ENCODE measurements around the gene HNRNPF. TPM values are rescaled to one million over a fixed set of nuclear protein-coding genes. Genes with fewer than 3 reads are reported as not detected.

The HNRNPF gene
- total and polyA plus RNA-seq, 2 donors (not counting 3 experiments of a cell fraction or from before 2014, with no cell fraction given): 144 to 230 TPM

GRCh38 chr10:43389867-43390266, 19.1 kb downstream of the HNRNPF start:
- ChIA-PET POLR2A (no interaction called here), CTCF (interaction anchor here (0.9 to 2.0 kb wide), 4 partner anchors 9 to 71 kb away, joined by 3 to 17 read pairs (median 8); no protein-coding TSS in a partner anchor)
- Histone ChIP-seq H3K9ac (replicated peaks; ENCODE audit: extremely low read depth, insufficient read depth, low read length) (no peak overlapping the region), H3K27ac (ENCODE audit: insufficient read depth, low read depth, low read length) (no peak overlapping the region), H3K4me3 (replicated peaks in 1 of 3; ENCODE audit: insufficient read depth in 1 of 3, low read depth in 1 of 3, low read length in 3 of 3) (no peak overlapping the region), H3K27me3 (ENCODE audit: control insufficient read depth in 2 of 2, insufficient read depth in 2 of 2, low read length in 2 of 2) (no peaks in the 10 kb centered on the region), H3K9me3 (replicated peaks; ENCODE audit: control insufficient read depth, insufficient read depth, low read length) (no peaks in the 10 kb centered on the region), H3K79me2 (ENCODE audit: control insufficient read depth, insufficient read depth, low read length) (peaks cover 63% of the 10 kb centered on the region), H3K4me2 (ENCODE audit: insufficient read depth, low read length) (no peak overlapping the region), H2AFZ (ENCODE audit: low read depth, low read length) (no peak overlapping the region), H4K20me1 (replicated peaks; ENCODE audit: control insufficient read depth, extremely low read depth, insufficient read depth, low read length) (peaks cover 7% of the 10 kb centered on the region), H3K4me1 (ENCODE audit: control insufficient read depth, extremely low read depth, insufficient read depth, low read length) (peaks cover 7% of the 10 kb centered on the region), H3K9me1 (replicated peaks; ENCODE audit: control insufficient read depth, extremely low read depth, insufficient read depth, low read length) (no peaks in the 10 kb centered on the region), H3K36me3 (ENCODE audit: control insufficient read depth in 2 of 2, extremely low read depth in 1 of 2, insufficient read depth in 2 of 2, low read length in 2 of 2) (peaks cover 36 to 50% of the 10 kb centered on the region in 2 experiments)
- no peak for DNase-seq (ENCODE audit: low read depth, low spot score)
- TF ChIP-seq JUN (IDR thresholded peaks at IDR 0.05; ENCODE audit: borderline replicate concordance, insufficient read depth, insufficient read length, low read depth): no peak
- TF ChIP-seq CTCF (IDR thresholded peaks at IDR 0.05; ENCODE audit: extremely low read depth in 1 of 2, insufficient read depth in 1 of 2, low read depth in 1 of 2, low read length in 2 of 2): no peak
- TF ChIP-seq EZH2 (IDR thresholded peaks at IDR 0.05; ENCODE audit: borderline replicate concordance, low read depth, low read length, severe bottlenecking): no peak
- TF ChIP-seq GATA2 (IDR thresholded peaks at IDR 0.05; ENCODE audit: insufficient read depth, insufficient read length, low read depth, low read length): no peak
- no peak for TF ChIP-seq MAX (IDR thresholded peaks at IDR 0.05; ENCODE audit: insufficient read depth, insufficient read length)
- no peak for TF ChIP-seq MYC (IDR thresholded peaks at IDR 0.05; ENCODE audit: low read depth, low read length)
- no peak for TF ChIP-seq POLR2A (IDR thresholded peaks at IDR 0.05; ENCODE audit: low read depth, low read length)
- TF ChIP-seq POLR2AphosphoS5 (IDR thresholded peaks at IDR 0.05; ENCODE audit: insufficient read depth, low read depth, low read length): no peak
- no peak for FAIRE-seq
- intact Hi-C loops (cut with micrococcal nuclease) (loop anchor here (1.0 kb wide), 1 partner anchor 72 kb away; no protein-coding TSS in a partner anchor), dilution Hi-C loops (cut with MboI; ENCODE audit: extremely low pct_ligation_motif_present, low sequenced_read_pairs) (no loop called here)
- no TSS peak for BruUV-seq (replicated peaks)
